ENCODE measurements around the gene CNFN.

- TF ChIP-seq MAX (IDR thresholded peaks at IDR 0.05; ENCODE audit: low read depth, low read length) (no peak), CTCF (IDR thresholded peaks at IDR 0.05; ENCODE audit: low read depth, low read length) (no peak), POLR2A (IDR thresholded peaks at IDR 0.05; ENCODE audit: extremely low read depth, insufficient read length) (no peak)
Measured at GRCh38 chr19:42370626-42371175, 19.4 kb downstream of the CNFN start.
